GM19395 (cell line): Measurements from ENCODE around the gene CX3CR1.

ENCODE experiments used
- ATAC-seq: cut with Tn5 transposase; IDR thresholded peaks from one replicate; pipeline ENCODE4 v1.9.1; 2021; ENCODE audit warnings: mild to moderate bottlenecking, moderate library complexity; ENCODE audit not compliant: unreplicated experiment

The CX3CR1 gene

DNA sequence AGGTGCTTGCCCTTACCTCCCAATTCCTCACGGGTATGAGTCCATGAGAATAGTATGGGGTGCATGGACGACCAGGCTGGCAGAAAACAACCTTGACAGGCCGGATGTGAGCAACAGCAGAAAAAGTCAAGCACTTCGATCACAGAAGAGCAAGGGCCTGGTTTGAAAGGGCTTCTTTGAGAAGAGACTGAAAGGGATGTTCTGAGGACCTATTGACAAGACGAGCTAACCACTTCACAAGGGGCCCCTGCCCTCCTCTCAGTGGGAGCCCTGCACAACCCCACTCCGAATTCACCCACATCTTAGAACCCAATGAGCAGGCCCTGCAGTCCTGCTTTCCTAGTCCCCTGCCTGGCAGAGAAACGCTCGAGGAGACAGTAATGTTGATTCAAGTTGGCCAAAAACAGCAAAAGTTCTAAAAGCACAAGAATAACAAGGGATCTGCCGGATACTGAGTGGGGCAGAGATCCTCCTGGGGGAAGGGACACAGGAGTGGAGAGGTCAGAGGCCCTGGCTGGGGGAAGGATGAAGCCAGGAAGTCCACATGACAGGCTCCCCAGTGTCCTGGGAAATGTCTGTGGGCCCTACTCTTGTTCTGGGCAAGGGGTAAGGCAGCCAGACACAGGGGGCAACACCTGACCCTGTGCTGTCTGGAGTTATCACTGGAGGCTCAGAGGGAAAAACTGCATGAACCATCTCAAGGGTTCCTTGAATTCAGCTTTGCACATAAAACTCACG lies 14.8 kb upstream of the CX3CR1 start:
- no peak for ATAC-seq

DNA sequence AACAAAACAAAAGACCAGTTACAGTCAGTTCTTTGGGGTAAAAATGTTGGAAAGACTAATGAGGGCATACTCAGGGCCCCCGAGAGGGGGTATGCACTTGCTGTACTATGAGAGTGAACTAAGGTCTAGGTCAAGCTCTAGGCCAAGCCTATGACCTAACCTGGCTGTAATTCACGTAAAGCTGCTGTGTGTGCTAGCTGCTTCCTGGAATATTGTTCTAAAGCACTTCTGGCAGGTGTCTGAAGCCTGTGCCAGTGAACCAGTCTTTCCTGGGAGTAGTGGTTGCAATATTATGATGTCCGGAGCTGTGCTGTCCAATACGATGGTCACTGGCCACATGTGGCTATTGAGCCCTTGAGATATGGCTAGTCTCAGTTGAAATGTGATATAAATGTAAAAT lies 13.1 kb upstream of the CX3CR1 start:
- ATAC-seq: no peak

DNA sequence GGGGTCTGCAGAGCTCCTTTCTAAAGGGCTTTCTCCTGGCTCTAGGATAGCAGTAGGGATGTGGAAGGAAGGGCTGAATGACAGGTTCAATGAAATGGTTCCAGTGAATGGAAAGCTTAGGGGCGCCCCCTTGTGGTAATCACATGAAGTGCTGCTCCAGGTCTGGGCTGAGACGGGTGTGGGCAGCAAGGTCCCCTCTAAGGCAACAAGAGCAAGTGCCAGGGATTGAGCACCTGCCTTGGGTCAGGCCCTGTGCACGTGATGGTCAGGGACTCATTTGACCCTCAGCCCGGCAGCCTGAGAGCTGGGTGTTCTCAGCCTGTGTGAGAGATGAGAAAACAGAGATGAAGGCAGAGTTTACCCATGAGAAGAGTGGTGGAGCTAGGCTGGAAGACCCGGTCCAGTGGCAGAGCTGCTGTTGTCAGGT lies 12.1 kb upstream of the CX3CR1 start:
- ATAC-seq: peak; percentile 22

- no peak for ATAC-seq
Observed at GRCh38 chr3:39290255-39290654, 10.4 kb upstream of the CX3CR1 start.

DNA sequence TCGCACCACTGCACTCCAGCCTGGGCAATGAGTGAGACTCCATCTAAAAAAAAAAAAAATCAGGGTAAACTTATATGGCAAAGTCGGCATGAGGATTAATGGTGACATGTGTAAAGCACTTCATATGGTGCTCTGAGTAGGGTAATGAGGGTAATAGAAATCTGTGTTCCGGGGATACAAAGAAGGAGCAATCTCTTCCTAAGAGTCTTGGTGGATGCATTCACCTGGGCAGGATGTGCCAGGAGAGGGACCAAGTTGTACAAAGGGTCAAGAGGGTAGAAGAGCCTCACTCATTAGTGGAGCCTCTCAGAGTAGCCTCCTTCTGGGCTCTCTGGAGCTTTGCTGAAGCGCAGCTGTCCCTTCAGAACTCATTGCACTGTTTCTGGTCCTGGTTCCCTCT lies 9.3 kb upstream of the CX3CR1 start:
- ATAC-seq: no peak

DNA sequence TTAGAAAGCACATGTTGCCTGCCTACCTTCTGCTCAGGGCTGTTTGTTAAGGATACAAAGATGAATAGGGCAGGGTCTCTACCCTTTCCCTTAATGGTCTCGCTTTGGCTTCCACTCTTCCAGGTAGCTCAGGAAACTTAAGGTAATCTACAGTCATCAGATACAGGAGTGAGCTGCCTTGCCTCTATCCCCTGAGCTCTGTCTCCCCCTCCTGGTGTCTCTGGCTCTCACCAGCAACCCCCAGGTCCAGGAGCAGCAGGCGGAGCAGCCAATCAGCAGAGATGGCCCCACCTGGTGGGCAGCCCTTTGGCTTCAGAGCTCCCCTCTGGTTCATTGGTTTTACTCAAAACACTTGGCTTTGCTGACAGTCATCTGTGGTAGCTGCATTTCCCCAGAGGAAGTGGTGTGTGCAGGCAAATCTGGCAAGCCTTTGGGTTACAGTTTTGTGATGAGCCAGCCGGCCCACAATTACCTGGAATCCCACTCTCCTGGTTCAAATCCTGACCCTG lies 8.5 kb upstream of the CX3CR1 start:
- peak; percentile 96 for ATAC-seq

- no peak for ATAC-seq
Observed at GRCh38 chr3:39287216-39288164, 7.7 kb upstream of the CX3CR1 start.

- ATAC-seq: no peak
Observed at GRCh38 chr3:39286771-39287170, 6.9 kb upstream of the CX3CR1 start.

- no peak for ATAC-seq
Observed at GRCh38 chr3:39285332-39285731, 5.5 kb upstream of the CX3CR1 start.

DNA sequence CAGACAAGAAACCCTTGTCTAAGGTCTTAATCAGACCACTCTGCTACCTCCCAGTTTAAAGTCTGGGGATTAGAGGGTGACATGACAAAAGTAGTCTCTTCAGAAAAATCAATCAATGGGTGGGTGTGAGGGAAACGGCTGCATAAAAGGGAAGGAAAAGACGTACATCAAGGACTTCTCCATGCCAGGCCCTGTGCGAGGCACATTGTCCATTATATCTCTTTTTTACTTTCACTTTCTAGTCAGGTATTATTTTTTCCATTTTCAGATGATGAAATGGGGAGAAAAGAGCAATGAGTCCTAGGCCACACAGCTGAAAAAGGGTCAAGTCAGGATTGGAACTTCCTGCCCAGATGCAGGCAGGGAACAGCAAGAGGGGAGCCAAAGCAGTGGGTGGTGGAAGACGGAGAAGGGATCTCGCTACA lies 4.6 kb upstream of the CX3CR1 start:
- no peak for ATAC-seq

DNA sequence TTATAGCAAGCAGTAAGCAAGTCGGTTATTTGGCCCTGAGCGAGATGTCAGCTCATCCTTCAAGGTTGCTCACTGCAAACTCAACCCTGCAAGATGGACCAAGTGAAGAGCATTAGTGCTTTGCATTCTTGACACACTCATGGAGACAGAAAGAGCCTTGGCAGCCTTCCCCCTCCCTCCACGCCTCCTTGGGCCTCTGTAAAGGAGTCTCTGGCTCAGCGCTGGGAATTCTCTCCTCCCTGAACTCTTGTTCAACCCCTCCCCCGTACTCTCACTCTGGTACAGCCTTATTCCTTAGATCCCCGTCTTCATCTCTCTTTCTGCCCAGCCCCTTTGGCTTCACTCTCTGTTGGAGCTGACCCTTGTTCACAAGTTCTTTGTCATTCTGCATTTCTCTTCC lies 2.2 kb upstream of the CX3CR1 start:
- no peak for ATAC-seq

DNA sequence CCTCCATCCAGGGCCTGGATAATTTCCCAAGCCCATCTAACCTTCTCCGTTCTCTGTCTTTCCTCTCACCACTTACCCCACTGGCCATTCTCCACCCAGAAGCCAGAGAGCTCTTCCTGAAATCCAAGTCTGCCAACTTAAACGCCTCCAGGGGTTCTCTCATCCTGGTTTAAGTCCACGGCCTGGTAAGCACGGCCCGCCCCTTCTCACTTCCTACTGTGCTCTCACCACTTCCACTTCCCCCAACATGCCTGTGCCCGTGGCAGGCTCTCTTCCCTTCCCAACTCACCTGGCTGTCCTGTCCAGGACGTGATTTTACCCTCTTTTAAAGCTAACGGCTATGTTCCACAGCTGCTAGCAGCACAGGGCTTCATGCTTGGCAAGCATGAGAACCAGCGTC lies 1.7 kb upstream of the CX3CR1 start:
- ATAC-seq: no peak

GRCh38 chr3:39280571-39280970 lies 735 bp upstream of the CX3CR1 start:
- ATAC-seq: no peak

- ATAC-seq: no peak
Observed at GRCh38 chr3:39278616-39278935, 1.3 kb downstream of the CX3CR1 start.

DNA sequence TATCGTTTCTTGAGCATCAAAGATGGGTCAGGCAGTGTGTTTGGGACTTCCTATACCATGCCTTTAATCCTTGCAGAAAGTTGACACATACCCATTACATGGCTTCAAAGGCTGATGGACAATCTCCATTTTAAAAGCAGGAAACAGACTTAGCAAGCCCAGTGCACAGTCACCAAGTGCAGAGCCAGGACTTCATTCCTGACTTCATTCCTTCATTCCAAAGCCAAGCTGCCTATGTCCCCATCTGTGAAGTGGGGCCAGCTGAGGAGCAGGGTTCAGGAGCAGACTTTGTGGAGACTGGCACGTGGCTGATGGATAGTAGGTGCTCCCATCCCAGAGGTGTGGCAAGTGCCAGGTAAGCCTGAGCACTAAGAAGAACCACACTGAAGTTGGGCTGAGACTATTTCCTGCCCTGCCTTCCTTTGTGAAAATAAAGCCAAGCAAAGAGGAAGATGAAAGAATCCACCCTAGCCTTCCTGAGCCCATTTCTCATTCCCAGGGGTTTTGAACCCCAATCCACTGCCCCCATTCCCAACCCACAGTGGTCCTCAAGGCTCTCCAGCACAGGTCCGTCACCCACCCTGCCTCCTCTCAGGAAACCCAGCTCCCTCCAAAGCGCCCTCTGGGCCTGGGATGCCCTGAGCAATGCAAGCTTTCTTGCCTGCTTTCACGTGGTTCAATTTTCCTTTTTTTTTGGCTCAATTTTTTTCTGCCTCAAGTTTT lies 1.8 kb downstream of the CX3CR1 start:
- ATAC-seq: no peak

GRCh38 chr3:39276746-39277145 lies 3.1 kb downstream of the CX3CR1 start:
- no peak for ATAC-seq

DNA sequence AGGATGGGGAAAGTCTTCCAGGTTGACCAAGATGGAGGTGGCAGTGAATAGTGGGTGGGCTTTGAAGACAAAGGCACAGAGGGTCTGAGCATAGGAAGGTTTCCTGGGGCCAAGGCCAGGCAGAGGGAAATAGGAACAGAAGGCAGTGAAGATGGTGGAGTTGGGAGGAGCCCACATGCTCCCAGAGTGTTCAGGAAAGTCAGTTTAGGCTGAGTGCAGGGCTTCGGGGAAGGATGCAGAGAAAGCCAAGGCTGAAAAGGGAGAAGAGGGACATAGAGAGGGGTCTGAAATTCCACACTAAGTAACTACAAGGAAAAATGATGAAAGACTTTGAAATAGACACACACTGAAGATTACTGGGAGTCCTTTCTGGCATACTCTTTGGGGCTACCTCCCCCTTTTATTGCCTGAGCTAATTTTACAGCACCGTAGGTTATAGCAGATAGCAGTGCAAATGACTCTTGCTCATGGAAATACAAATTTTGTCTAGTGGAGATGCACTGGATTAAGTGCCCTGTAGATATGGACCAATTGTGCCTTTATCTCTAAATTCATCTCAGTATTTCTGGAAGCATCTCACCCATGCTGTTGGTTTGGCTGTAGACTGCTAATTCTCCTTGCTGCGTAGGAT lies 3.8 kb downstream of the CX3CR1 start:
- ATAC-seq: no peak

DNA sequence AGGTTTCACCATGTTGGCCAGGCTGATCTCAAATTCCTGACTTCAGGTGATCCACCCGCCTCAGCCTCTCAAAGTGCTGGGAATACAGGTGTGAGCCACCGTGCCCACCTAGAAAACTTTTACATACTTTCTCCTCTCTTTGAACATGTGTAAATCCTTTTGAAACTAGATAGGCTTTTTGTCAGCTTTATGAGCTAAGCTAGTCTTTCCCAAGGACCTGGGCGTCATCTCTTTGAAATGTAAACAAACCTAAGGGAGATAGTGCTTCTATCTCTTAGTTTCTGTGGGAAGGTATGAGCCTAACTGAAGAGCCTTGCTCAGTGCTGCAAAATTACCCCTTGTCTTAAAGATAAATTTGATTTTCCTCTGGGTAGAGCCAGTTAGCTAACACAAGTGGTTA lies 4.8 kb downstream of the CX3CR1 start:
- no peak for ATAC-seq

- ATAC-seq: no peak
Observed at GRCh38 chr3:39273119-39273518, 6.7 kb downstream of the CX3CR1 start.

GRCh38 chr3:39272191-39272590 lies 7.6 kb downstream of the CX3CR1 start:
- ATAC-seq: no peak

DNA sequence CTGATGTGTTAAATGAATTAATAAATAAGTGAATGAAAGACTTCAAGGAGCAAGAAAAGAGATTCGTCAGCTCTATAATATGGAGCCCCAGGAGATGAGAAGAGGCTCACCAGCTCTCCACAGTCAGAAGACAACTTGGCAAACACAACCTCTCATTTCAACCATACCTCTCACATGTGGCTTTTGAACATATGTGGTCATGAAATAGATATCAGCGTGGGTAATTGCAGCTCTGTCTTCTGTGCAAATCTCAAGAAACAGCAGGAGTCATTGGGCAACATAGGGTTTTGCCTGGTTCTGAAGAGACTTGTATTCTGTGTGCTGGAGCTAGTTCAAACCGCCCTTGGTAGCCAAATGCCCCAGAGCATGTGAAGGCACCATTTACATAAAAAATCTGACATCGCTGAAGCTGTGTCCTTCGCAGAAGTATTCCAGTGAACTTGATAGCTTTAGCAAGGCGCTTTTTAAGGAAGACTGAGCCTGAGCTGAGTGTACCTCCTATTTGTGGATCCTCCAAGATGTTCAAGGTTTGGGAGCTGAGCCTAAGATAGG lies 8.4 kb downstream of the CX3CR1 start:
- no peak for ATAC-seq
